AG09309 (cell line): ENCODE data around the gene HADHA.

ENCODE experiments used
- DNase-seq: peaks from one replicate; pipeline ENCODE4 v3.0.0-alpha.2; 2010; ENCODE audit warnings: low read depth
- H3K4me3 ChIP-seq: 2 replicates; pipeline ENCODE4 v1.5.1; 2011; ENCODE audit warnings: mild to moderate bottlenecking, low read depth, low read length, moderate library complexity; ENCODE audit not compliant: control insufficient read depth
- TF ChIP-seq, protein P1 (sequence below): IDR thresholded peaks from 2 replicates; pipeline ENCODE4 v1.5.1; 2011; ENCODE audit warnings: mild to moderate bottlenecking, low read depth, low read length, inconsistent platforms; ENCODE audit not compliant: insufficient read depth, control insufficient read depth; ENCODE audit errors: missing control alignments

Gene HADHA

DNA sequence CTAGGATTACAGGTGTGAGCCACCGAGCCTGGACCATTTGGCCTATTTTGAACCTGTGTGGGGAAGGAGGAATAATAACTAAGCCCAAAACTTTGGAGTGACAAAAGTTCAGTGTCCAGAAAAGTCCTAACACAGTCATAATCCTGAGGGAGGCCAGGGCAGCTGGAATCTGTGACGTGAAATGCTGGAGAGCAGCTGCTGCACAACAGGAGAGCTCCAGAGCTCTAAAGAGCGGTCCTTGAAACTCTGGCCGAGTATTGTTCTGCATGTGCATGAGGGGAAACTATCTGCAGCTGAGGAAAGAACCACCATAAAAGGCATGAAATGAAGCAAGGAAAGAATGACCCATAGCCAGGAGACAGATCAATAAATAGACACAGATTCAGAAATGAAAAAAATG lies 27.8 kb downstream of the HADHA start:
- no peak overlapping the region for H3K4me3 ChIP-seq
- TF ChIP-seq, protein P1, sequence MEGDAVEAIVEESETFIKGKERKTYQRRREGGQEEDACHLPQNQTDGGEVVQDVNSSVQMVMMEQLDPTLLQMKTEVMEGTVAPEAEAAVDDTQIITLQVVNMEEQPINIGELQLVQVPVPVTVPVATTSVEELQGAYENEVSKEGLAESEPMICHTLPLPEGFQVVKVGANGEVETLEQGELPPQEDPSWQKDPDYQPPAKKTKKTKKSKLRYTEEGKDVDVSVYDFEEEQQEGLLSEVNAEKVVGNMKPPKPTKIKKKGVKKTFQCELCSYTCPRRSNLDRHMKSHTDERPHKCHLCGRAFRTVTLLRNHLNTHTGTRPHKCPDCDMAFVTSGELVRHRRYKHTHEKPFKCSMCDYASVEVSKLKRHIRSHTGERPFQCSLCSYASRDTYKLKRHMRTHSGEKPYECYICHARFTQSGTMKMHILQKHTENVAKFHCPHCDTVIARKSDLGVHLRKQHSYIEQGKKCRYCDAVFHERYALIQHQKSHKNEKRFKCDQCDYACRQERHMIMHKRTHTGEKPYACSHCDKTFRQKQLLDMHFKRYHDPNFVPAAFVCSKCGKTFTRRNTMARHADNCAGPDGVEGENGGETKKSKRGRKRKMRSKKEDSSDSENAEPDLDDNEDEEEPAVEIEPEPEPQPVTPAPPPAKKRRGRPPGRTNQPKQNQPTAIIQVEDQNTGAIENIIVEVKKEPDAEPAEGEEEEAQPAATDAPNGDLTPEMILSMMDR = no peak
- DNase-seq = no peak

DNA sequence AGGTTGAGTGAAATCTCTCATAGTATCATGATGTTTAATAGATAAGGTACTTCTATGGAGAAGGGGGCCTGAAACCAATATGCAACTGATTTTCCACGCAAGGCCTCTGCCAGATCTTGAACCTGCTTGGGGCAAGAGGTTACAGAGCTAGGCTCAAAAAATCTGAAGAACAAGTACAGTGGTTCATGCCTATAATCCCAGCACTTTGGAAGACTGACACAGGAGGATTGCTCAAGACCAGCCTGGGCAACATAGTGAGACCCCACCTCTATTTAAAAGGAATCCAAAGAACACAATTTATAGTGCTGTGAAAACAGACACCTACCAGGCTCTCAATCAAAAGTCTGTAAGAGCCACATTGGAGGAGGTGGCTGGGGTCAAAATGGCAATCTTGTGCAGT lies 28.6 kb downstream of the HADHA start:
- TF ChIP-seq, protein P1 = no peak
- no peak for DNase-seq
- H3K4me3 ChIP-seq = no peak overlapping the region

DNA sequence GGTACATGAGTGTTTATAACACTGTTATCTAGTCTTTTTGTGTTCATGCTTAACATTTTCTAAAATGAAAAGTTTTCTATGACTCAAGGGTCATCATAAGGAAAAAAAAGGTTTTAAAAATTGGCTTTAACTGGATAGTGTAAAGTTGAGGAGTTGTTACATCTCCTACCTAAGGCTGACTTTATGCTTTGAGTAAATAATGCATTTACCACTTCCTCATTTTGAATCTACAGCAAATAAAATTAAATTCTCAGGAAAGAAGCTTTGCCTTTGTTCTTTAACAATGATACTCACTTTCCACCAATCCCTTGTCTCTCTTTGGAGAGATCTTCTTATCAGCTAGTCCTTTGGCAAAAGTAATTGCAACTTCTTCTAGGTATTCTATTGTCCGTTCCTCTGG lies 29.7 kb downstream of the HADHA start:
- TF ChIP-seq, protein P1 = no peak
- no peak overlapping the region for H3K4me3 ChIP-seq
- no peak for DNase-seq

DNA sequence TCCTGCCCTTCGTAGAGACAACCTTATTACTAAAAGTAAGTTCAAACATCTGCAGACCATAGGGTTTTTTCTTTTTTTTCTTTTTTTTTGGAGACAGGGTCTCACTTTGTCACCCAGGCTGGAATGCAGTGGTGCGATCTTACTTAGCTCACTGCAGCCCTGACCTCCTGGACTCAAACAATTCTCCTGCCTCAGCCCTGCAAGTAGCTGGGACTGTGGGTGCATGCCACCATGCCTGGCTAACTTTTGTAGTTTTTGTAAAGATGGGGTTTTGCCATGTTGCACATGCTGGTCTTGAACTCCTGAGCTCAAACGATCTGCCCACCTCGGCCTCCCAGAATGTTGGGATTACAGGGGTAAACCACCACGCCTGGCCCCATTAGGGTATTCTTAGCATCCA lies 32.4 kb downstream of the HADHA start:
- TF ChIP-seq, protein P1 = no peak
- no peak for DNase-seq

DNA sequence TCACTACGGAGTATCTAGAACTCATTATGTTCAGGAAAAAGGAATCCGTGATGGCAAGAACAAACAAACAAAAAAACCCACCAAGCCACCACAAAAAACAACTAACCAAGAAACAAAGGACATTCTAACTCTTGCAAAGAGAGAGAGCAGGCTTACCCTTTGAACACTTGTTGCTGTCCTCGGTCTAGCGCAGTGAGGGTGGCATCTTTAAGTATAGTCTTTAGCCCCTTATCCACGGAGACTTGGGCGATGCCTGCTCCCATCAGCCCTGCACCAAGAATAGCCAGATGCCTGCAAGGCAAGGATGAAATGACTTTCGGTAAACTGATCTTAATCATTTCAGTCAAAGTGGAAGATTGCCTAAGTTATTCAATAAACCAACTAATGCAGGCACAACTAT lies 40.5 kb downstream of the HADHA start:
- TF ChIP-seq, protein P1 = no peak
- H3K4me3 ChIP-seq = no peak overlapping the region
- no peak for DNase-seq

More for the DNA sequence above, 32.4 kb downstream of the HADHA start:
- H3K4me3 ChIP-seq = no peak overlapping the region

DNA sequence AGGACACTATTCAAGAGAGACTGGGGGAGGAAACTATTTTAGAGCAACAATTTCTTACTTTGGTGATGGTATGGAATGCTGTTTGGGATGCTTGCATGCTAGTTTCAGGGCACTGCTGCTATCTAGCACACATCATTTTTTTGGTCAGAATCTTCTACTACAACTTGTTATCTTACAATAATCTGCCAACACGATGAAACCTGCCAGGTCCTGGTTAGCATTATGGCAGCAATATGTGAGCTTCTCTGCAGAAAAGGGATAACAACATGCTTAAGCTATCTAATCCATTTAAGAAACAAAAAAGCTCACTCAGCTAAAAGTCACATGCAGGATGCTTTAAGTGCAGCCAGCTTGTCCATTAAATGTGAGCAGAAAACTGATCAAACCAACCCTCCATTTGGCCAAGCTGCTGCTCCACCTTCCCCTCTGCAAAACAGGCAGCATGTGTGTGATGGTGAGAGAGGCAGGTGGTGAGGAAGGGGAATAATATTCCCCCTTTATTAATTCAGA lies 41.4 kb downstream of the HADHA start:
- no peak overlapping the region for H3K4me3 ChIP-seq
- no peak for DNase-seq
- TF ChIP-seq, protein P1 = no peak

DNA sequence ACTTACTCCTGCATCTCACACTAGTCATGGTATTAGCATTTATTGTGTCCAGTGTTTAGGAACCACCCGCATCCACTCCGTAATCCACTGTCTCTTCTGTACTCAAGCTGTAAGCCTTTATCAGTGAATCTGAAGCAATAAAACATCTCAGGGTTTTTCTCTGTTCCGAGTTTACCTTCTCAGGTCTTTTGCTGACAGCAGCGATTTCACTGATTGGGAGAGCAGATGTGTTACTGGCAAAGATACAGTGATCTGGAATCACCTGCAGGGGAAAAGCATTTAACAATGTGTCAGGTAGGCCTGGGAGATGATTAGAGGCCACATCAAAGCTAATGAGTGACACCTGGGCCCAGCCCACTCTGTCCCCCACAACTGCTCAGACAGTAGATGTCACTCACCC lies 46.9 kb downstream of the HADHA start:
- H3K4me3 ChIP-seq = no peak overlapping the region

More for the DNA sequence above, 46.9 kb downstream of the HADHA start:
- no peak for DNase-seq
- TF ChIP-seq, protein P1 = no peak
